Iris pigment epithelial cell (primary cell): ENCODE data around the gene GPC6.

Experiments used
- DNase-seq: peaks from one replicate; pipeline ENCODE4 v3.0.0-alpha.2; 2011; ENCODE audit warnings: low read depth

GPC6 gene

DNA sequence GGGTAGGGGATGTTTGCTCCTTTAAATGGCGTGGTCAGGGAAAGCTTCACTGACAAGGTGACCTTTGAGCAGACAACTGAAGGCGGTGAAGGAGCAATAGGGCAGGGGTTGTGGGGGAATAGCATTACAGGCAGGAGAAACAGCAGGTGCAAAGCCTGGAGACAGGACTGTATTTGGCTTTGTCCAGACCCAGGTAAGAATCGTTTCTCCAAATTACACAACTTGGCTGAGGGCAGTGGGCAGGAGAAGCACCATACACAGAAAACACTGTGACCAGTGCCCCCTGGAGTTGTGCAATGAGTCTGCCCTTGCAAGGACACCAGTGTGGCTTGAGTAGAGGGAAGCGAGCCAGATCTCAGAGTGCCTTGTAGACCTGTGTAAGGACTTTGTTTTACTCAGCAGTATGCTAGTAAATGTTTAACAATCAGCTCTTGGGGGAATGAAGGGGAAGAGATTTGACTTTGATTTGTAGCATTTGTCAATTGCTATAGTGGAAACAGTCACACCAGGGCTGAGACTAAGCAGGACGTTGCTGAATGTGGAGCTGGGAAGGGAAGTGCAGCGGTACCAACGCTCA lies 892.8 kb downstream of the GPC6 start:
- DNase-seq, result no peak

DNA sequence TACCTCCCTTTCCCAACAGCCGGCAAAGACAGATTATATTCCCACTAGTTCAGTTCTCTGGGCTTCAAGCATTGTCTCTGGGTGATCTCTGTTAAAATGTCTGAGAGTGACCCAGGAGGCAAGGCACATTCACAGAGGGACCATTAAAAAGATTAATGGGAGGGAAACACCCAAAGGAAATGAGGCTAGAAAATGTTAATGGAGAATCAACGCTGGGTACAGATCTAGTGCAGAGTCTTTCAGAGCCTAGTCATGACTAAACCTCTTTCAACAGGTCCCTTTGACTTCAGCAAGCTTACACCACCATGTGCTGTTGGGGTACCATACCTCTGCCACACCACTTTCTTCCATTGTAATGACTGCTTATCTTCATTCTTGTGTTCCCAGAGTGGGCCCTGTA lies 894.3 kb downstream of the GPC6 start:
- DNase-seq, result no peak

DNA sequence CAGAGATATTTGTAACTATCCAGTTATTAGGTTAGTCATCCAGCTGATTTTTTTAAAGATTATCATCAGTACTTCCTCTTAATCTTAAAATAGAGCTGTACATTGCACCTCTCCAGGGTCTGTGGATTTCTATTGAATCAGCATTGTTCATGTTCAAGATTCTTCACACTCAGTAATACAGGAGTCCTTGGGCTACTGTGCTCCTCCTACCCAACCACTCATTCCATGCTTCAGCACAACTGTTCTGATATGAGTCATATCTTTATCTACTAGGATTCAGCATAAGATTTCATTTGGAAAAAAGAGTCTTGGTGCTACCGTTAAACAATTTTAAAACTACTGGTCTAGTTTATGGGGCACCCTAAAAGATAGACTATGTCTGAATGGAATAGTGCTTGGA lies 895.1 kb downstream of the GPC6 start:
- peak; percentile 79 for DNase-seq

DNA sequence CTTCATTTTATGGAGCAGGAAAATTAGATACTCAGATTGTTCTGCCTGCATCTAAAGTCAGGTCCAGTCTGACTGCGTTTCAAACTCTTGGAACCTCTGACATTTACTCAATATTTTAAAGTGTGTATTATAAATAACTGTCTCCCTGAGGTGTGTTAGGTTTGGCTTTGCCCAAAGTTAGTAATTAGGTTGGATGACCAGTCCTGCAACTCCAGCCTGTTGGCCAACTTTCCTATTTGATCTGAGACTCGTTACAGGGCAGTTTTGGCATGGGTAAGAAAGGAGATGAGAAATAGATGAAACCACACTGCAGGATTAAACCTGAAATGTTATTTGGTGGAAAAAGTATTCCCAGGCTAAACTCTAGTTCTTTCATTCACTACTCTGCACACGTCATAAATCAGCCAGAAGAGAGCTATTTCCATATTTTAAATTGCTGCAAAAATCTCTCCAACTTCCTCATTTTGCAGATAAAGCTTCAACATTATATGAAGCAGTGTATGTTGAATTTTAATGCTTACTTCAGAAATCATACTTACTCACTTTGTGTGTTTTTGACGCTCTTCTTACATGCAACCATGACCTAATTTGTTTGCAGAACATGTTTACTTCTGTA lies 895.8 kb downstream of the GPC6 start:
- DNase-seq, result no peak

DNA sequence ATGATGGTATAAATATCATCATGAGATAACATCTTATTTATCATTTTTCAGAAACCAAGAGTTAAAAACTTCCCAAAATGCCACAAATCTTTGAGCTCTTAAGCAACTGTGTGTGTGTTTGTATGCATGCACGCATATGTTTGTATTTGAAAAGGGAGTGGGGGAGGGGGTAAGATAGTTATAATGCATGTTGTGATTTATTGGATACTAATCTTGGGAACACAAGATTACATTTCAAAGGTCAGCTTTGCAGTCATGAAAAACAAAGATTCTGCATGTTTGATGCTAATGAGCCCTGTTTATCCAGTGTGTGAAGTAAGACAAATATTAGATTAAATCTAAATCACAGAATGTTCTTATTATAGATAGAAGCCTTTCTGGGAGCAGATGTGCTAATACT lies 897.0 kb downstream of the GPC6 start:
- DNase-seq, result no peak

DNA sequence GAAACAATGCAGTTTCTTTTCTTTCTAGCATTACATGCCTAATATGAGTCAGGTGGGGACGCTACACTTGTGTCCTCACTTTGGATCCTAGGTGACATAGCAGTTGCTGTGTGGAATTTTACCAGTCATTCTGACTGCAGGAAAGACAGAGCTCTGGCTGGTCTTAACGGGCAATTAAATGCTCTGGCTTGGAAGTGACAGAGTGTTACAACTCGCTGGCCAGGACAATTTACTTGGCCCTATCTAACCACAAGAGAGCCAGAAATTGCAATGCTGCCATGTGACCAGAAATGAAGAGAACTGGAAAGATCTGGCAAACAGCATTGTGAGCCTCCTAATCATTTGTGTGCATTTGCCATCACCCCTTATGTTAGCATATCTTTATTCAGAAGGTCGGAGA lies 901.8 kb downstream of the GPC6 start:
- no peak for DNase-seq

DNA sequence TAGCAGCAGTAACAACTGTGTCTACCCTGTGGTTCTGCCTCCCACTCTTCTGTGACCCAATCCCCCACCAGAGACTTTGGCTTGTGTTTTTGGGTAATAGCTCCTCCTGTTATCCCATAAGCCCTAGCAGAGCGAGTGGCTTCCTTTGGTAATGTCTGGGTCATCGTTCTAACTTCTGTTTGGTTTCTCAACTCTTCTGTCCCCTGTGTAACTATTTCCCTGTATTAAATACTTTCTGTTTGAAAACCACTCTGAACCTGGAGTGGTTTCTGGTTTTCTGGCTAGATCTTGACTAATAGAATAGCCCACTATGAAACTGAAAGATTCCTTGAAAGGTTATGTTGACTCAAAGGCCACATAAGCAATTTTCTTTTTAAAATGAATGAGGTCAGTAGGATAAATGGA lies 902.9 kb downstream of the GPC6 start:
- DNase-seq, result no peak

DNA sequence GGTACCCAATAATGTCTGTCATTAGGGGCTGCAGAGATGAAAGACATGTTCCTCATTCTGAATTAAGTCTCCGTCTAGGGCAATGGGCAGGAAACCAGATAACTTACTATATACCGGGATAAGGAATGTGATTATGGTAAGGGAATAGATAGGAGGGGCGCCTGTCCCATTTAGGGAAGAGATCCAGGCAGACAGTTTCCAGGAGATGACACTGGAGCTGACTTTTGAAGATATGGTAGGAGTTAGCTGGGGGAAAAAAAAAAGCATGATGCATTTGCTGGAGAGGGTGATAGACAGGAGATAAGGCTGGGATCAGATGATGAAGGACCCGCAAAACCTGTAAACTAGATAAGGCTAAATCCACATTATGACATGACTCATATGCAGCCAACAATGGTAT lies 912.2 kb downstream of the GPC6 start:
- DNase-seq, result no peak

DNA sequence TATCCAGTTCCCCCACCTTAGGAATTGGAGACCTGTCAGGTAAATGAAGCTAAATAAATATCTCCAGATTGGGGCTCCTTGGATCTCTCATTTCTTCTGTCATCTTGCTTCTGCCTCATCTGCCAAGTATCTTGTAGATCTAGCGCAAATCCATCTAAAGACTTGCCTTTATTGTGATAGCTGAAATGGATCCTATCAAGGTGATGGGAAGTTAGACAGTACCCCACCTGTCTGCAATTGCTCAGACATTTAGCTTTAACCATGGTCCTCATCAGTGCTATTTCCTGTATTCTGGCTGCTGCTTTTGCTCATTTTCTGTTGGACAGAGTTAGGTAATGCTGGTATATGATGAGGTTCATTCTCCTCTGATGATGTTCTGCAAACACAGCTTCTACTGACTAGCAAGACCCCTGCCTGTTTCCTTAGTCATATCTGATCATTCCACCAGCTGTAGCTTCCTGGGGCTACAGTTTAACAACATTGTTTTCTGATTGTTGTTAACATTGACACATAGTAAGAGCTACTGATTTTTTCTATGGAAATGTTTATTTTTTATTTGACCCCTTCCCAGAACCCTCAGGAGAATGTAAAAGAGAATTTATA lies 912.9 kb downstream of the GPC6 start:
- DNase-seq, result peak; percentile 2

DNA sequence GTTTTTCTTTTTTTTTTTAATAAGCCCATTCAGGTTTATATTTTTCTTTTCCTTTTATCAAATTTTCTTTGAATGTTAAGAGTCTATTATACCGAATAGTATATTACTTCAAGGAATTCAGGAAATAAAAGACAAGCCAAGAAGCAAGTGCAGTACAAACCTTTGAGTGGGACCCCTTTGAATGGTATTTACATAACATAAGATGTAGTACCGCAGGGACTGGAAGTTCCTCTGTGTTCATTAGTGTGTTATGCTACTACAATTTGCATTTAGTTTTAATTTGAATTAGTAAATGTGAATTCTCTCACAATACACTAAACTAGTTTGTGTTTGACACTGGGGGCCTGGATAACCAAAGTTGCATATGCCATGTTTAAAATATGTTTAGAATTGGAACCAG lies 913.4 kb downstream of the GPC6 start:
- DNase-seq, result no peak

DNA sequence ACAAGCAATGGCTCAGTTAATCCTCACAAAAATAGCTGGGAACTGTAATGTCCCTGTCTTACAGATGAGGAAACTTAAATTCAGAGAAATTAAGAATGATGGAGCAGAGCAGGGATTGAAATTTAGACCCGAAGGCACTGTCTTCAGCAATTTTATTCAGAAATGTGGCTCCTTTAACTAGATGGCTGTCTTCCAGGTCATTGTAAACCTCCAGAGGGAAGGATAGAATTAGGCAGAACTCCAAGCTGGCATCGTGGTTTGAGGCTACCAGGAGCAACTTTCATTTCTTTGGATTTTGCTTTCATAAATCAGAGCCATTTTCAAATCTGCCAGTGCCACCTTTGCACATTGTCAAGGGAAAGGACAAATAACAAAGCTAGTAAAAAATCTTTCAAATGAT lies 913.9 kb downstream of the GPC6 start:
- no peak for DNase-seq

DNA sequence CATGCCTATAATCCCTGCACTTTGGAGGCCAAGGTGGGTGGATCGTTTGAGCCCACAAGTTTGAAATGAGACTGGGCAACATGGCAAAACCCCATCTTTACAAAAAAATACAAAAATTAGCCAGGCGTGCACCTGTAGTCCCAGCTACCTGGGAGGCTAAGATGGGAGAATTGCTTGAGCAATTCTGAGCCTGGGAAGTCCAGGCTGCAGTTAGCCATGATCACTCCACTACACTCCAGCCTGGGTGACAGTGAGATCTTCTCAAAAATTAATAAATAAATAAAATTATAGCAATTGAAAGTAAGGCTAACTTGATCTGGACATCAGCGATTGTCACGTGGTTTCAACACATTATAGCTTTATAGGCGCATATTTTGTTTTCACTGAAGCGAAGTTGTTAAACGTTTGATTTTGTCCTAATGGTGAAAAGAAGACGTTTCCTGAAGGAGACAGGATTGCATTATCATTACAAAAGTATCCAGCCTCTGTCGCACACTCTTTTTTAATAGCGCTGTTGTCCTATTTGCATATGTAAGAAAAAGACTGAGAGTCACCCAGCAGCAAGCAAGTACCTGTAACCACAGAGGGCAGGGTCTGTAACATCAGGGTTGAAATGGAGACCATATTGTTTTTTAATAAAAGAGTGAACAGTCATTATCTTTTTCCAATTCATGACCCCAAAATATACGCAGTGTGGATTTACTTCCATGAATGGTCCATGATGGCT lies 917.2 kb downstream of the GPC6 start:
- no peak for DNase-seq

DNA sequence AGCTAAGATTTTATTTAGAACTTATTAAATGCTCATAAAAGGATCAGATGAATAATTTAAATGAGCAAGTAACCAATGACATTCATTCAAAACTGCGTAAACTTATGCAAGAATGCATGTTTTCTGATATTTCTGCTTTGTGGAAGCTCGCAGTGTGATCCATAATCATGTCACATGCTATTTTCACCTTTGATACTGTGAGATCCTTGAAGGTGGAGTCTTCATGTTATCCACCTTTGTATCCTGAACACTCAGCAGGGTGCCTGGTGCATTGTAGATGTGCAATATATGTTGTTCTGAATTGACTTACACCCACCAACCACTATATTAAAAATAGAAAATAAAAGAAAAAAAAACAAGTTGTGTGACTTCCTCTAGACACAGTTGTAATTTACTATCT lies 919.4 kb downstream of the GPC6 start:
- no peak for DNase-seq

DNA sequence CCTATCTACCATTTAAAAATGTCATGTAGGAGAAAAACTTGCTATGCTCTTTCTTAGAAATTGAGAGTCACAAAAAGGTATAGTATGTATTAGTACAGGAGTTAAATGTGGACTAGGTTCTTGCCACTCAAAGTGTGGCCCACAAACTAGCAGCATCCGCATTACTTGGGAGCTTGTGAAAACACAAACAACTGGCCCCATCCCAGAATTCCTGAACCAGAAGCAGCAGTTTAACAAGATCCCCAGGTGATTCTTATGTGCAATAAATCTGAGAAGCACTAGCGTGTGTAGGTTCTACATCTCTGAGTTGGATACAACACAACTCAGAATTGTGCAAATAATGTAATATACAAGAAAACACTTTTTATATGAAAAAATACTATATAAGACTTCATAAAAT lies 927.0 kb downstream of the GPC6 start:
- DNase-seq, result no peak

DNA sequence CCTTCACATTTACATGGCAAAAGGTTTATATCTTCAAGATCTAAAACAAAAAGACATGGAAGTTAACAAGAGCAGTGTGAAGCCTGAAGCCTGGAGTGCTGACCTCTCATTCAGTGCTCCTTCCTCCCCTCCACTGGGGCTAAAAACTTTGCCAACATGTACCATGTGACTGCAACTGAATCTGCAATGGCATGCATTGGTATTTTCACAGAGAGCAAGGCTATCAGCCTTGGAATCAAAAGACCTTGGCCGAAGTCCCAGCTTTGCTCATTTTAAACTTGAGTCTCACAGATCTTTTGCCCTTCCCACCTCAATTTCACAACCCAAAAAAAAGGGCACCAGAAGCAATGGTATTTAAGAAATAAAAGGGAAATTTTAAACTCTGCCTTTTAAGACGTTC lies 927.8 kb downstream of the GPC6 start:
- DNase-seq, result peak; percentile 59

DNA sequence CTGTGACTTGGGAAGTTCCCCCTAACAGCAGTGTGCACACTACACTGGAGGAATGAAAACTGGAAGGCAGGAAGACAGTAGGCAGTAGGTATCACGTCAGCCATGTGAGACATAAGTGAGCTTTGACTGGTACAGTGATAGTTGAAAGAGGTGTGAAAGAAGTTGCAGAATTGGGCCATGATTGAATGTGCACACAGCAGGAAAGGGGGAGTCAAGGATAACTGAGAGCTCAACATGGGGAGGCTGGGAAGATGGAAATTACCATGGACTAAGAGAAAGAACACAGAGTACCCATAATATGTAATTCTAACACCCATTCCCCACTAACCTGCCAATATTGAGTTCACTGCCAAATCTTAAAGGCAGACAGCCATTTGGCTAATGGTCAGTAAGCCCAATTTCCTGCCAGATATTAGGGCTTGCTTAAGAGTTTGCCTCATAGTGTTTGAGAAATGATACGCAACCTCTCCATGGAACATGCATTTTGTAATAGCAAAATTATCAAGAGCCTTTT lies 931.2 kb downstream of the GPC6 start:
- DNase-seq, result peak; percentile 55

DNA sequence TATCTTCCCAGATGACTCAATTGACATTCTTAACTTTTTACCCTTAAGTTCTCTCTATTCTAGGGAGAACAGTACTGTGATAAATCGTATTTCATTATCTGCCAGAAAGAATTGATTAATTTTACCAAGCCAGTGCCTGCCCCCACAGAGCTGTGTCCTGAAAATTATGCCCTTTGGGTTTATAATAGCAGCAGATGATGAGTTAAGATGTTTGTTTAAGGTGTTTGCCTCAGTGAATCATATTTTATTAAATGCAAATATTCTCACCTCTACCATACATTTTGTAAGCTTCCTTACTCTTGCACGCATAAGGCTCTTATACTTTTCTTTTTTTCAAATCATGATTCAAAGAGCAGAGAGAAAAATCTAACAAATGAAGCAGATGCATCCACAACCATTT lies 934.3 kb downstream of the GPC6 start:
- DNase-seq, result no peak

DNA sequence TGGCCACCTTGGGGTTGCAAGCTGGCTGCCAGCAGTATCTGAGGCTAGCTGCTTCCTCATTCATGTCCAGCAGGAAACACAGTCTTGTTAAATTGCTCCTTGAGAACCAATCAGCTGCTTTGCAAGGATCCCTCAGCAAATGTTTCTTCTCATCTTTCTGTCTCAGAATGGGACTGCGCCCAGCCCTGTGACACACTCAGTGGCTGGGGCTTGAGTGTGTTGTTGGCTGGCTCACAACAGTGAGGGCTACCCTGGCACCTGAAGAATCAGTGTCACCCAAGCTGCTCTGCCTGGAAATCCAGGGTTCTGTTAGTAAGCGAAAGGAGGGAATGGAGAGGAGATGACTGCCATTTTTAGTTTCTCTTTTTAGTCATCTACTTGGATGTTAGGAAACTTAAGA lies 935.7 kb downstream of the GPC6 start:
- DNase-seq, result no peak

DNA sequence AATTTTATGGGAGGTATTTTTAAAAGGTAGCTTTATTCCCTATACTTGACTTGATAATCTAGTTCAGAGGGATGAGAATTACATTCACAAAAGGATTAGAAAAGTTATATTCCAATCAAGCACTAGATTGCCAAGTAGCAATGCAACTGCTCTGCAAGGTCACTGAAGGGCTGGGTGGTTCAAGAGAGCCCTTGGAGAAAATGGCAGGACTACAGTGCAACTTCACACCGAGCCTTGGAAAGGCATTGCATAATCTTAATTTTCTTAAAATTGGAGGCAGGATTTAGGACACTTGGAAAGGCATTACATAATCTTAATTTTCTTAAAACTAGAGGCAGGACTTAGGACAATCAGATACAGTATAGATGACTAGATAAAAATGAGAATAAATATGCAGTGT lies 936.9 kb downstream of the GPC6 start:
- no peak for DNase-seq

DNA sequence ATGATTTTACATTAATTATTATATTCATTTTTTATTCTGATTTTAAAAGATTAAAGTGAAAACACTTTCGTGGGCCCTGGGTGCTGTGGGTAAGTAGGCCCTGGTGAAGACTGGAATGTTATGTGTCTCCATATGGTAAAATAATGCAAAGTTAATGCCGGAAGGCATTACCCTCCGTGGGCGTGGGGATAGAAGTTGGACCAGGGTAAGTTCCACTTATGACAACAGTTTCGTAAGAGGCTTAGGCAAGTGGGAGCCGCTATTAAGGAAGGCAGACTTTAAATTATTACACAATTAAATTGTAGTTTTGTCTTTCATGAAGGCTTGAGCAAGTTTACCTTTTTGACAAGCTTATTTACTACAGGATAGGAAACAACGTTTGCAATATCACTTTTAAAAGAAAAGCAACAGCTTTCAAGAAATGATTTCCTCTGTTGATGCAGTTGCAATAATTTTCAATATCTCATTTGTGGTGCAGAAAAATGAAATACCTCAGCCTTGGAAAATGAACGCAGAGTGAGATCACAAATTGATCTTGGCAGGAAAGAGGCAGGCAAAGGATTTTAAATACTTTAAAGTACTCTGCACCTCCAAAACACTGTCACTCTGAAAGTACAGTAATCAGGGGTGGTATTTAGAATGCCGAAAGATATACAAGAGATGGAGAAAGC lies 942.3 kb downstream of the GPC6 start:
- peak; percentile 47 for DNase-seq

DNA sequence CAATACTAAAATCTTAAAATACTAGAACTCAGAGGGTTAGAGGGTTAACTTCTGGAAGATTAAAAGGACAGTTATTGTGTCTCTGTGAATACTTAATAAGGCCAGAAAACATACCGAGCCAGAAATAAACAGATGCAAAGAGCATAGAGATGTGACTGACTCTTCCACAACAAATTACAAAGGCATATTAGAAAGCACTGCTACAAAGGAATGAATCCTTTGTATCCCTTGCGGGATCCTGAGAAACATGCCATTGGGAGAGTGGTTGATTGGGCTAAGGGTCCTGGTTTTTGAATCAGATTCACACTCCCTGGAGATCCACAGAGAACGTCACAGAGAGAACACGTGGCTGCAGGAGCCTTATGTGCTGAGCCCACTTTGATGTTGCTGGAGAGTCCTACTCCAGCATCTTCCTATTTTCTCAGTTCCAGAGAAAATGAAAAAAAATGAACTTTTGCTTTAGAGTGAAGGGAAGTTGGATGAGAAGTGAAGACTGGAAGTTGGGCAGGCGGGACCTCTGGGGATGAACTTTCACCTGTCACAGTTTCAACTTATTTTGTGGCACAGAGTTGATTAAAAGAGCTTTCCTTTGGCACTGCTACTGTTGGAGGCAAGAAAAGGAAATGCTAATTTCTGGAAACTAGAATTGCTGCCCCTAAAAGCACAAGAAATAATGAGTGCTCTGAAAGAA lies 943.0 kb downstream of the GPC6 start:
- peak; percentile 11 for DNase-seq

DNA sequence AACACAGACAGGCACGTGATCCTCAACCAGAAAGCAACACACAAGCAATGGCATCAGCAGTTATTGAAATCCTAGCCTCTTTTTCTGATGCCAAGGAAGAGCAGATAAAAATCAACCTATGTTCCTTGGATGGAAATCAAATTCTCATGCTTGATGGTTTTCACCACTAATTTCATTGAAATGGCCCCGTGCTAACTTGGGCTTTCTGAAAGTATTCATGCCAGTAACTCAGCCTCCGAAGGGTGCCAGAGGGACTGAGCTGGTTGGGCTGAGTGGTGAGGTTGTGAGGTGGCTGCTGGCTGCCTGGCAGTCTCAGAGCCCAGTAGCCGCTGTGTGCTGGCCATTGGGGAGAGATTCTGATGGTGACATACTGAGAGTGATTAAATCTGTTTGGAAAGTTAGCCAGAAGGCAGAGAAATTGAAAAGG lies 943.6 kb downstream of the GPC6 start:
- DNase-seq, result peak; percentile 11
